GM12878 (cell line): ENCODE results near the gene PTPRN2. TPM values are rescaled to one million over a fixed set of nuclear protein-coding genes. Genes with fewer than 3 reads are reported as not detected.

Source experiments
- ATAC-seq: fragments of 200-7000 bp; cut with Tn5 transposase; 3 replicates; pipeline ENCODE4 v1.9.1; 2020; ENCODE audit warnings: mild to moderate bottlenecking, moderate library complexity
- BruUV-seq: library from RNA; stranded (reverse); fragments of 400-500 nt; replicated peaks from 2 replicates; lab custom pipeline; 2021; lab: Mats Ljungman, UMichigan
- CTCF ChIA-PET: fragments of 300-600 bp; sonication (Branson Sonifier 250); formaldehyde crosslinking; extraction: SDS; loops from one replicate; lab custom pipeline; 2021; ENCODE audit warnings: inconsistent platforms; lab: Yijun Ruan, JAX
- POLR2A ChIA-PET: fragments of 350-600 bp; formaldehyde crosslinking; extraction: SDS; loops from one replicate; lab custom pipeline; 2021; ENCODE audit warnings: inconsistent platforms; lab: Charles Lee
- RAD21 ChIA-PET: fragments of 300-600 bp; sonication (Branson Sonifier 250); formaldehyde crosslinking; loops from one replicate; lab custom pipeline; 2023; ENCODE audit warnings: antibody characterized with exemption; ENCODE audit not compliant: unreplicated experiment; lab: Charles Lee
- SMC1A ChIA-PET: fragments of 300-600 bp; sonication (Branson Sonifier 250); formaldehyde crosslinking; loops from one replicate; lab custom pipeline; 2023; ENCODE audit not compliant: unreplicated experiment, uncharacterized antibody; lab: Charles Lee
- DNase-seq: peaks from one replicate; pipeline ENCODE4 v3.0.0-alpha.2; 2011; ENCODE audit warnings: low read depth, low spot score
- FAIRE-seq: peaks from 3 replicates; lab custom pipeline; 2011; peaks lifted over from hg19 to GRCh38; lab: Jason Lieb, UNC
- H2AFZ ChIP-seq: 2 replicates; pipeline ENCODE4 v1.6.0; 2011; ENCODE audit warnings: low read depth, low read length, control low read depth; ENCODE audit not compliant: control insufficient read depth
- H3K27ac ChIP-seq: 2 replicates; pipeline ENCODE4 v1.5.1; 2011; ENCODE audit warnings: control low read depth; ENCODE audit not compliant: control insufficient read depth, insufficient read depth
- H3K27me3 ChIP-seq, 2 experiments: replicated peaks in 1 of 2; 2 replicates each; pipeline versions ENCODE4 v1.6.0 to v1.6.1; 2011; ENCODE audit warnings: low read length in 1 of 2; ENCODE audit not compliant: control insufficient read depth in 2 of 2, insufficient read depth in 2 of 2
- H3K36me3 ChIP-seq, 2 experiments: 2 replicates each; pipeline ENCODE4 v1.5.1; 2011; ENCODE audit warnings: low read length in 1 of 2; ENCODE audit not compliant: control insufficient read depth in 2 of 2, insufficient read depth in 2 of 2
- H3K4me1 ChIP-seq: 2 replicates; pipeline ENCODE4 v1.6.1; 2011; ENCODE audit warnings: mild to moderate bottlenecking, low read length, moderate library complexity, mixed read lengths; ENCODE audit not compliant: control insufficient read depth, insufficient read depth
- H3K4me2 ChIP-seq: 2 replicates; pipeline ENCODE4 v1.6.0; 2011; ENCODE audit warnings: control low read depth; ENCODE audit not compliant: control insufficient read depth, insufficient read depth
- H3K4me3 ChIP-seq: fragments of 200-600 bp; sonication (generic); 2 replicates; pipeline ENCODE4 v1.5.1; 2016
- H3K79me2 ChIP-seq: 2 replicates; pipeline ENCODE4 v1.6.0; 2011; ENCODE audit warnings: low read length; ENCODE audit not compliant: control insufficient read depth, insufficient read depth
- H3K9ac ChIP-seq: 2 replicates; pipeline ENCODE4 v1.8.0; 2011; ENCODE audit warnings: low read length, control low read depth, mixed read lengths; ENCODE audit not compliant: control insufficient read depth, insufficient read depth
- H3K9me3 ChIP-seq: replicated peaks from 3 replicates; pipeline ENCODE4 v1.5.1; 2011; ENCODE audit warnings: mild to moderate bottlenecking, low read length; ENCODE audit not compliant: control insufficient read depth, insufficient read depth
- H4K20me1 ChIP-seq: 2 replicates; pipeline ENCODE4 v1.6.0; 2011; ENCODE audit not compliant: control insufficient read depth, insufficient read depth
- BHLHE40 ChIP-seq, 2 experiments: fragments of 450-650 bp in 1 of 2; IDR thresholded peaks; 2 replicates each; pipeline ENCODE4 v1.6.1; 2011 to 2017; ENCODE audit warnings: low read depth in 2 of 2, borderline replicate concordance in 1 of 2, improper control_type of control experiment in 1 of 2, low read length in 1 of 2, mild to moderate bottlenecking in 1 of 2
- KDM1A ChIP-seq: fragments of 200-600 bp; sonication (generic); IDR thresholded peaks from 2 replicates; pipeline ENCODE4 v1.6.1; 2016; ENCODE audit warnings: borderline replicate concordance
- MTA3 ChIP-seq: IDR thresholded peaks from 2 replicates; pipeline ENCODE4 v1.6.1; 2012; ENCODE audit warnings: low read length, inconsistent platforms, borderline replicate concordance
- POLR2A ChIP-seq: IDR thresholded peaks from 2 replicates; pipeline ENCODE4 v1.6.1; 2011; ENCODE audit warnings: low read depth, mild to moderate bottlenecking, low read length
- RBBP5 ChIP-seq: fragments of 200-600 bp; sonication (generic); conservative IDR thresholded peaks from 2 replicates; pipeline ENCODE4 v1.6.1; 2016
- USF1 ChIP-seq: IDR thresholded peaks from 2 replicates; pipeline ENCODE4 v1.6.1; 2011; ENCODE audit warnings: borderline replicate concordance, low read depth, mild to moderate bottlenecking, moderate library complexity, mixed read lengths, low read length; ENCODE audit not compliant: insufficient read depth; ENCODE audit errors: extremely low read length
- WRNIP1 ChIP-seq: IDR thresholded peaks from 2 replicates; pipeline ENCODE4 v1.6.1; 2011; ENCODE audit warnings: low read depth, low read length, improper control_type of control experiment, borderline replicate concordance
- YY1 ChIP-seq: IDR thresholded peaks from 2 replicates; pipeline ENCODE4 v1.6.1; 2011; ENCODE audit warnings: low read depth, mild to moderate bottlenecking, low read length
- ZNF687 ChIP-seq: fragments of 450-650 bp; IDR thresholded peaks from 2 replicates; pipeline ENCODE4 v1.6.1; 2017; ENCODE audit warnings: mild to moderate bottlenecking, moderate library complexity
- ZSCAN29 ChIP-seq: fragments of 450-650 bp; IDR thresholded peaks from 2 replicates; pipeline ENCODE4 v1.6.1; 2017; ENCODE audit warnings: mild to moderate bottlenecking, moderate library complexity
- WGBS: methylation state at CpG from one replicate; pipeline ENCODE4 v1.1.6; 2016; ENCODE audit warnings: low lambda C conversion rate; ENCODE audit not compliant: insufficient replicate concordance, insufficient coverage; ENCODE audit errors: missing lambda C conversion rate; 5-methylcytosine and 5-hydroxymethylcytosine counted together
- in situ Hi-C: fragments of 300-500 bp; cut with MboI; formaldehyde crosslinking; loops from 9 replicates; pipeline ENCODE4 v1.14.3; 2018; ENCODE audit warnings: mixed read lengths
- intact Hi-C: fragments of 100-400 bp; cut with micrococcal nuclease; formaldehyde crosslinking; loops from one replicate; pipeline ENCODE4 v1.14.2; 2022; ENCODE audit not compliant: unreplicated experiment
- polyA plus RNA-seq, 11 experiments: library from polyadenylated mRNA; depleted of rRNA in 4 of 11; unstranded in 6 of 11; stranded (reverse) in 5 of 11; fragments of >200 nt; fragmentation: Nextera tagmentation in 4 of 11; fragmentation: Illumina TruSeq in 1 of 11; extraction: Ambion mirVana in 4 of 11; extraction: Trizol in 1 of 11; gene quantifications; 1 replicate in 1 of 11; 2 replicates in 10 of 11; pipeline versions ENCODE4 v1.2.1 to v1.2.3, GENCODE V29; 2011 to 2016; ENCODE audit warnings: inconsistent platforms in 2 of 11, missing spikeins in 2 of 11, low read depth in 1 of 11
- total RNA-seq, 4 experiments: library from RNA; depleted of rRNA in 3 of 4; stranded (reverse); fragments of >200 nt in 3 of 4; fragmentation: Illumina TruSeq in 1 of 4; extraction: Trizol in 1 of 4; gene quantifications; 2 replicates each; pipeline versions ENCODE4 v1.2.1 to v1.2.3, GENCODE V29; 2013 to 2021

The PTPRN2 gene
- total and polyA plus RNA-seq, 10 of the 15 experiments (the other 5 are each of a cell fraction or from before 2014, with no cell fraction given): 5.4 TPM; not detected in 9

- RAD21 ChIA-PET: no interaction called here
- FAIRE-seq: no peak
- in situ Hi-C loops: no loop called here
Measured at GRCh38 chr7:157538735-157539134, 1048.9 kb downstream of the PTPRN2 start.

More at GRCh38 chr7:157538735-157539134, 1048.9 kb downstream of the PTPRN2 start:
- no peak overlapping the region for H3K9ac ChIP-seq
- intact Hi-C loops: no loop called here
- no TSS peak for BruUV-seq
- POLR2A ChIA-PET: no interaction called here
- no peak overlapping the region for H2AFZ ChIP-seq
- no peak for DNase-seq
- no peak overlapping the region for H3K27ac ChIP-seq
- ATAC-seq: no peak
- CTCF ChIA-PET: no interaction called here
- no peaks in the 10 kb centered on the region for H4K20me1 ChIP-seq
- H3K27me3 ChIP-seq: no peaks in the 10 kb centered on the region
- H3K4me2 ChIP-seq: no peak overlapping the region
- no peak overlapping the region for H3K4me3 ChIP-seq
- WGBS: 59% methylated on average over 10 of the region's 10 CpGs
- SMC1A ChIA-PET: no interaction called here
- no peaks in the 10 kb centered on the region for H3K4me1 ChIP-seq
- no peaks in the 10 kb centered on the region for H3K36me3 ChIP-seq
- TF ChIP-seq KDM1A (no peak), ZSCAN29 (no peak), YY1 (no peak), ZNF687 (no peak), POLR2A (no peak), MTA3 (no peak), BHLHE40 (IDR thresholded peaks at IDR 0.05; ENCODE audit: borderline replicate concordance in 1 of 2, low read depth in 2 of 2, low read length in 1 of 2) (no peak), USF1 (no peak), WRNIP1 (no peak), RBBP5 (no peak)
- TF ChIP-seq, all 136 proteins: peak for 0
- no peaks in the 10 kb centered on the region for H3K79me2 ChIP-seq
- no peaks in the 10 kb centered on the region; the same call in 2 of the 3 replicates for H3K9me3 ChIP-seq
